GM19372 (cell line): ENCODE data around the gene GYS2.
A peak's percentile ranks its signal among the peaks of the same experiment; 100 is the strongest.
"Not testable (repeated sequence)": the region's sequence is repeated elsewhere in the genome, so short reads cannot be mapped to it uniquely, and the experiment has no call there.

Experiments used
- ATAC-seq: cut with Tn5 transposase; IDR thresholded peaks from one replicate; pipeline ENCODE4 v1.9.1; 2021; ENCODE audit warnings: mild to moderate bottlenecking, low read depth, moderate library complexity; ENCODE audit not compliant: unreplicated experiment

The GYS2 gene

GRCh38 chr12:21604245-21605101 lies at the start of gene GYS2:
Gene GYS2, minus strand, starts transcription at chr12:21604847. Its CDS starts 255 bp downstream, at chr12:21604592.
- no peak for ATAC-seq

- no peak for ATAC-seq
Measured at GRCh38 chr12:21651821-21652220, 47.2 kb upstream of the GYS2 start.

GRCh38 chr12:21650997-21651396 lies 46.4 kb upstream of the GYS2 start:
- no peak for ATAC-seq

- ATAC-seq: no peak
Measured at GRCh38 chr12:21649034-21649433, 44.4 kb upstream of the GYS2 start.

GRCh38 chr12:21648378-21648777 lies 43.7 kb upstream of the GYS2 start:
- ATAC-seq: no peak

GRCh38 chr12:21647179-21647578 lies 42.5 kb upstream of the GYS2 start:
- no peak for ATAC-seq

GRCh38 chr12:21645041-21645500 lies 40.4 kb upstream of the GYS2 start:
- not testable (repeated sequence) for ATAC-seq

GRCh38 chr12:21644516-21644915 lies 39.9 kb upstream of the GYS2 start:
- ATAC-seq: no peak

- no peak for ATAC-seq
Measured at GRCh38 chr12:21643758-21644157, 39.1 kb upstream of the GYS2 start.

GRCh38 chr12:21642707-21643389 lies 38.2 kb upstream of the GYS2 start:
- ATAC-seq: peak; percentile 62

GRCh38 chr12:21638054-21638891 lies 33.6 kb upstream of the GYS2 start:
- no peak for ATAC-seq

- ATAC-seq: no peak
Measured at GRCh38 chr12:21634245-21634644, 29.6 kb upstream of the GYS2 start.

GRCh38 chr12:21631367-21631766 lies 26.7 kb upstream of the GYS2 start:
- ATAC-seq: no peak

GRCh38 chr12:21627924-21628323 lies 23.3 kb upstream of the GYS2 start:
- no peak for ATAC-seq

- no peak for ATAC-seq
Measured at GRCh38 chr12:21618566-21618965, 13.9 kb upstream of the GYS2 start.

- no peak for ATAC-seq
Measured at GRCh38 chr12:21617030-21617429, 12.4 kb upstream of the GYS2 start.

GRCh38 chr12:21615431-21615830 lies 10.8 kb upstream of the GYS2 start:
- ATAC-seq: no peak

GRCh38 chr12:21614506-21614905 lies 9.9 kb upstream of the GYS2 start:
- ATAC-seq: no peak

GRCh38 chr12:21613931-21614330 lies 9.3 kb upstream of the GYS2 start:
- ATAC-seq: no peak

GRCh38 chr12:21608196-21608595 lies 3.5 kb upstream of the GYS2 start:
- ATAC-seq: no peak

GRCh38 chr12:21607701-21608100 lies 3.1 kb upstream of the GYS2 start:
- ATAC-seq: no peak
